ENCODE measurements around the gene DLG1.

DNA sequence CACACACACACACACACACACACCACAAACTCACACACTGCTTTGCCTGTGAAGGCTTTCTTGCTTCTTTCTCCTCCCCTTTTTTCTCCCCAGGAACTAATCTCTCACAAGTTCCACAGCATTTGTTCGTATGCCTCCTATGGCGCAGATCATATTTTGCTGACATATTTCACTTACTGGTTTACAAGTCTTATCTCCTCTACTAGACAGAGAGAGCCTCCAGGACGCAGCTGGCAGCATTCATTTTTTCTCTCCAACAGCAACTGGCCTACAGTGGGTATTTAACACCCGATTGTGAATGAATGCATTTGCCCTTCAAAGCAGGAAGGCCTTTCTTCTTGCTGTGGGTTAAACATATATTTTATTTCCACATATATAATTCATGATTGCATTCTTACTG, 47.0 kb upstream of the DLG1 start:
- TF ChIP-seq NR3C1 (CRISPR knock-in tag; IDR thresholded peaks at IDR 0.05) (no peak), EZH2 (IDR thresholded peaks at IDR 0.05; ENCODE audit: borderline replicate concordance, low read depth, low read length) (no peak), POLR2AphosphoS2 (IDR thresholded peaks at IDR 0.05; ENCODE audit: low read length) (no peak)
- TF ChIP-seq, protein P1, sequence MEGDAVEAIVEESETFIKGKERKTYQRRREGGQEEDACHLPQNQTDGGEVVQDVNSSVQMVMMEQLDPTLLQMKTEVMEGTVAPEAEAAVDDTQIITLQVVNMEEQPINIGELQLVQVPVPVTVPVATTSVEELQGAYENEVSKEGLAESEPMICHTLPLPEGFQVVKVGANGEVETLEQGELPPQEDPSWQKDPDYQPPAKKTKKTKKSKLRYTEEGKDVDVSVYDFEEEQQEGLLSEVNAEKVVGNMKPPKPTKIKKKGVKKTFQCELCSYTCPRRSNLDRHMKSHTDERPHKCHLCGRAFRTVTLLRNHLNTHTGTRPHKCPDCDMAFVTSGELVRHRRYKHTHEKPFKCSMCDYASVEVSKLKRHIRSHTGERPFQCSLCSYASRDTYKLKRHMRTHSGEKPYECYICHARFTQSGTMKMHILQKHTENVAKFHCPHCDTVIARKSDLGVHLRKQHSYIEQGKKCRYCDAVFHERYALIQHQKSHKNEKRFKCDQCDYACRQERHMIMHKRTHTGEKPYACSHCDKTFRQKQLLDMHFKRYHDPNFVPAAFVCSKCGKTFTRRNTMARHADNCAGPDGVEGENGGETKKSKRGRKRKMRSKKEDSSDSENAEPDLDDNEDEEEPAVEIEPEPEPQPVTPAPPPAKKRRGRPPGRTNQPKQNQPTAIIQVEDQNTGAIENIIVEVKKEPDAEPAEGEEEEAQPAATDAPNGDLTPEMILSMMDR (IDR thresholded peaks at IDR 0.05 in 2 of 3, conservative IDR thresholded peaks at IDR 0.05 in 1 of 3; ENCODE audit: insufficient read depth in 2 of 3, low read depth in 1 of 3, low read length in 3 of 3): no peak
- TF ChIP-seq, protein P2, sequence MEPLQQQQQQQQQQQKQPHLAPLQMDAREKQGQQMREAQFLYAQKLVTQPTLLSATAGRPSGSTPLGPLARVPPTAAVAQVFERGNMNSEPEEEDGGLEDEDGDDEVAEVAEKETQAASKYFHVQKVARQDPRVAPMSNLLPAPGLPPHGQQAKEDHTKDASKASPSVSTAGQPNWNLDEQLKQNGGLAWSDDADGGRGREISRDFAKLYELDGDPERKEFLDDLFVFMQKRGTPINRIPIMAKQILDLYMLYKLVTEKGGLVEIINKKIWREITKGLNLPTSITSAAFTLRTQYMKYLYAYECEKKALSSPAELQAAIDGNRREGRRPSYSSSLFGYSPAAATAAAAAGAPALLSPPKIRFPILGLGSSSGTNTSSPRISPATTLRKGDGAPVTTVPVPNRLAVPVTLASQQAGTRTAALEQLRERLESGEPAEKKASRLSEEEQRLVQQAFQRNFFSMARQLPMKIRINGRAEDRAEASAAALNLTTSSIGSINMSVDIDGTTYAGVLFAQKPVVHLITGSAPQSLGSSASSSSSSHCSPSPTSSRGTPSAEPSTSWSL (CRISPR knock-in tag; IDR thresholded peaks at IDR 0.05; ENCODE audit: borderline replicate concordance): no peak
- TF ChIP-seq, protein P3, sequence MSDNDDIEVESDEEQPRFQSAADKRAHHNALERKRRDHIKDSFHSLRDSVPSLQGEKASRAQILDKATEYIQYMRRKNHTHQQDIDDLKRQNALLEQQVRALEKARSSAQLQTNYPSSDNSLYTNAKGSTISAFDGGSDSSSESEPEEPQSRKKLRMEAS (CRISPR knock-in tag; IDR thresholded peaks at IDR 0.05): no peak
